BJ (cell line): ENCODE results near the gene KDM4C. TPM values are rescaled to one million over a fixed set of nuclear protein-coding genes. Genes with fewer than 3 reads are reported as not detected.

Source experiments
- CTCF ChIA-PET: fragments of 350-600 bp; formaldehyde crosslinking; extraction: SDS; loops from one replicate; lab custom pipeline; 2021; ENCODE audit warnings: antibody characterized with exemption, inconsistent platforms; lab: Yijun Ruan, JAX
- POLR2A ChIA-PET: fragments of 300-600 bp; sonication (Branson Sonifier 250); formaldehyde crosslinking; extraction: SDS; loops from one replicate; lab custom pipeline; 2021; ENCODE audit warnings: antibody characterized with exemption; lab: Charles Lee
- DNase-seq: peaks from one replicate; pipeline ENCODE4 v3.0.0-alpha.2; 2011; ENCODE audit warnings: low read depth
- H3K27me3 ChIP-seq: 2 replicates; pipeline ENCODE4 v1.6.0; 2011; ENCODE audit warnings: low read length; ENCODE audit not compliant: control insufficient read depth, insufficient read depth
- H3K36me3 ChIP-seq: 2 replicates; pipeline ENCODE4 v1.5.1; 2011; ENCODE audit warnings: low read length; ENCODE audit not compliant: control insufficient read depth, insufficient read depth
- H3K4me3 ChIP-seq: 2 replicates; pipeline ENCODE4 v1.5.1; 2011; ENCODE audit warnings: low read depth, mild to moderate bottlenecking, control low read depth, low read length
- polyA plus RNA-seq: library from polyadenylated mRNA; depleted of rRNA; stranded (reverse); fragments of >200 nt; gene quantifications from 2 replicates; pipeline ENCODE4 v1.2.3, GENCODE V29; 2011
- TF ChIP-seq, protein P1 (sequence below): IDR thresholded peaks from 2 replicates; pipeline ENCODE4 v1.5.1; 2011; ENCODE audit warnings: low read depth, mild to moderate bottlenecking, control low read depth, inconsistent platforms, low read length, moderate library complexity; ENCODE audit not compliant: insufficient read depth

Gene KDM4C
- polyA plus RNA-seq, 1 experiment: 11.3 TPM

DNA sequence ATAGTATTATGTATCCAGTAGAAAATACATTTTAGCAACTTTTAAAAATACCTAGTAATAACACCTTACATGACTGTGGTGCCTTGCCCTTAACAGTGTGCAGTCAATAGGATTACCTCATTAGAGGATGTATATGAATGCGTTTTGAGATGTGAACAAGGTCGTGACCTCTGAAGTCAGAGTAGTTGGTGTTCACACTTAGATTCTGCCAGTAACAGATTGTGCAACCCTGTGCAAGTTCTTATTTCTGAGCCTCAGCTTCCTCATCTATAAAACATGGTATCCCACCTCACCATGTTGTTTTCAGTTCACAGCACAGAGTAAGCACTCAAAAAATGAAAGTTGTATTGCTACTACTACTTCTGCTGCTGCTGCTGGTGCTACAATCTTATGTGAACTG is 347.3 kb downstream of the KDM4C start:
- POLR2A ChIA-PET: no interaction called here
- no peak for DNase-seq
- no peak overlapping the region for H3K4me3 ChIP-seq
- H3K27me3 ChIP-seq: no peaks in the 10 kb centered on the region
- no peaks in the 10 kb centered on the region; the same call in none of the 2 replicates for H3K36me3 ChIP-seq
- TF ChIP-seq, protein P1, sequence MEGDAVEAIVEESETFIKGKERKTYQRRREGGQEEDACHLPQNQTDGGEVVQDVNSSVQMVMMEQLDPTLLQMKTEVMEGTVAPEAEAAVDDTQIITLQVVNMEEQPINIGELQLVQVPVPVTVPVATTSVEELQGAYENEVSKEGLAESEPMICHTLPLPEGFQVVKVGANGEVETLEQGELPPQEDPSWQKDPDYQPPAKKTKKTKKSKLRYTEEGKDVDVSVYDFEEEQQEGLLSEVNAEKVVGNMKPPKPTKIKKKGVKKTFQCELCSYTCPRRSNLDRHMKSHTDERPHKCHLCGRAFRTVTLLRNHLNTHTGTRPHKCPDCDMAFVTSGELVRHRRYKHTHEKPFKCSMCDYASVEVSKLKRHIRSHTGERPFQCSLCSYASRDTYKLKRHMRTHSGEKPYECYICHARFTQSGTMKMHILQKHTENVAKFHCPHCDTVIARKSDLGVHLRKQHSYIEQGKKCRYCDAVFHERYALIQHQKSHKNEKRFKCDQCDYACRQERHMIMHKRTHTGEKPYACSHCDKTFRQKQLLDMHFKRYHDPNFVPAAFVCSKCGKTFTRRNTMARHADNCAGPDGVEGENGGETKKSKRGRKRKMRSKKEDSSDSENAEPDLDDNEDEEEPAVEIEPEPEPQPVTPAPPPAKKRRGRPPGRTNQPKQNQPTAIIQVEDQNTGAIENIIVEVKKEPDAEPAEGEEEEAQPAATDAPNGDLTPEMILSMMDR: no peak
- CTCF ChIA-PET: no interaction called here

DNA sequence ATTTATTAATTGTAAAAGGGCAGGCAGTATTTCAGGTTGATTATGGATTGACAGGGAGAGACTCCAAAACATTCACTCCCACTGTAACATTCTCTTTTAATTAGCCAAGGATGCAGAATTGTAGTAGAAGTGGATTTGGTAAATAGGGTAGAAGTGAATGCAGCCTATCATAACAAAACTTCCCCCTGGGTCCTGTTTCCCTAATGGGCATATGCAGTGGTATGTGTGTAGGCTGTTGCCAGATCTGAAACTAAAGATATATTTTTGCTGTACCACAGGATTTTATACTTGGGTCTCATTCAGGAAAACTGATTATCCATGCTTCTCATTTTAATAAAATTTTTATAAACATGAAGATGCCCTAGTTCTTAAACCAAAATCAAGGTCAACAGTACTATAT is 351.2 kb downstream of the KDM4C start:
- Histone ChIP-seq H3K27me3 (no peaks in the 10 kb centered on the region), H3K4me3 (no peak overlapping the region), H3K36me3 (no peaks in the 10 kb centered on the region)
- ChIA-PET POLR2A (no interaction called here), CTCF (no interaction called here)
- TF ChIP-seq, protein P1: no peak
- DNase-seq: no peak

DNA sequence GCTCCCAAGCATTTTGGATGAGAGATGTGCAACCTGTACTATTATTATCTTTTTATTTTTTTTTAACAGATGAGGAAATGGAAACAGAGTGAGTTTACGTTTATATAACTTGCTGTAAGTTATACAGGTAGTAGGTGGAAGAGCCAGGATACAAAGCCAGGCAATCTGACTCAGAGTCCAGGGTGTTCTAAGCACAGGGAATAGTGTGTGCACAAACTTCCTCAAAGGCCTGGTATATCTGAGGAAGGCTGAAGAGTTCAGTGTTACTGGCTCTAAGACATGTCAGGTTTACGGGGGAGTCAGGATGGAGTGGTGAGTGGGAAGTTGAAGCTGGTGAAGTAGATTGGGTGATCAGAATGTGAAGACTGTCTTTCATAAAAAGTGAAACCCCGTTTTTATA is 353.6 kb downstream of the KDM4C start:
- H3K36me3 ChIP-seq: no peaks in the 10 kb centered on the region
- TF ChIP-seq, protein P1: no peak
- no peak overlapping the region for H3K4me3 ChIP-seq
- ChIA-PET CTCF (interaction anchor here (0.6 kb wide), 1 partner anchor 11 kb away, joined by 3 read pairs; no protein-coding TSS in a partner anchor), POLR2A (no interaction called here)
- no peak for DNase-seq
- H3K27me3 ChIP-seq: no peaks in the 10 kb centered on the region

DNA sequence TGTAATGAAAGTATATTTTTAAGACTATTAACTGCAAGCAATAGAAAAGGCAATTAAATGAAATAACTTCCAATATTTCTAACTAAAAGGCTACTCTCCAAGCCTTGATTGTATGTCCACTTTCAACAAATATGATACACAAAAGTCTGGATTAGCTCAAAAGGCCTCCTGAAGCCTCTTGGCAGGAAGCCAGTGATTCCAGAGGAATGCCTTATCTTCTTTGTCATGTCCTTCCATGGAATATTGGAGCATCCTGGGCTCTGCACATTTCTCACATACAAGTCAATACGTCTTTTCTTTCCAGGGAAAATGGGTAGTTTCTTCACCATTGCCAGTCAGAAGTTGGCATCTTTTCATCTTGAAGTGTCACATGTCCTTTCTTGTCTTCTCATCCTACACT is 357.8 kb downstream of the KDM4C start:
- DNase-seq: no peak

DNA sequence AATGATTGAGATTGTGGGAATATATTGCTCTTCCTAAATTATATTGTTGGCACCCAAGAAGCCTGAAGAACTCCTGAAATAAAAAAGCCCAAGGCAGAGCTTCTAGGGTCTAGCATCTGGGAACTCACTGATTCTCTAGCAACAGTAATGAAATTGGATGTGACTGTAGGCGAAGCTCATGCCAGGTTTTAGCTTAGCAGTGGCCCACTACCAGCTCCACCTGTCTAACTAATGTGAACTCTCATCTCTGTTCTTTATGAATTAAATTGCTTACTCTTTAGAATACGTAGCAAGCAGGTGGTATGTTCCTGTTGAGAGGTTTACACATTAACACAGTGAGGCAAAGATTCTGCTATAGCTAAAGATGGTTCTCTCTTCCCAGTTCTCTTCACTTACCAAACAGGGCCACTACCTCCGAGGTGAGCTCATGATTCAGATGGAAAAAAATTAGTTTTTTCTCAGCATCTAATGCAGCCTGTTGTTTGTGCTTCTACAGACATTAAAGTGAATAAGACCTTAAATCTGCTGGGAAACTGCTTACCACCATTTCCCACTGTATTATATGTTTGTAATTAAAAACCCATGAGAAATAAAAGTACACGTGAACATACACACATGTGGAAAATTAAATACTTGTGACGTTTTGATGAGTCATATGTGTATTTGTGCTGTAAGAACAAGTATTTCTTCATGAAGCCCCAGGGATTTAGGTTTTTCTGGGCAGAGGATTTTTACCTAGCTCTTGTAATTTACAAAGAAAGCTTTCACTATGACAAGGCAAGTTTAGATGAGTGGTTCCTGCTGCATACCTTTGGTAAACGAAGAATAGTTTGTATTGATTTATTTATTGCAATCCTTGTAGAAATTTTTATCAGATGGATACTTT is 360.1 kb downstream of the KDM4C start:
- TF ChIP-seq, protein P1: no peak
- DNase-seq: peak; percentile 17
- ChIA-PET POLR2A (no interaction called here), CTCF (interaction anchor here (1.3 kb wide), 1 partner anchor 10 kb away, joined by 5 read pairs; no protein-coding TSS in a partner anchor)
- Histone ChIP-seq H3K36me3 (no peaks in the 10 kb centered on the region), H3K27me3 (no peaks in the 10 kb centered on the region), H3K4me3 (no peak overlapping the region)

More for the DNA sequence above, 357.8 kb downstream of the KDM4C start:
- Histone ChIP-seq H3K27me3 (no peaks in the 10 kb centered on the region), H3K4me3 (no peak overlapping the region), H3K36me3 (no peaks in the 10 kb centered on the region)
- CTCF ChIA-PET: interaction anchor here (1.2 kb wide), 1 partner anchor 17 kb away, joined by 3 read pairs; no protein-coding TSS in a partner anchor
- TF ChIP-seq, protein P1: no peak
- POLR2A ChIA-PET: no interaction called here
